GM21423 (cell line): ENCODE results near the gene COA1.
"Not testable (repeated sequence)": the region's sequence is repeated elsewhere in the genome, so short reads cannot be mapped to it uniquely, and the experiment has no call there.

Source experiments
- ATAC-seq: cut with Tn5 transposase; IDR thresholded peaks from one replicate; pipeline ENCODE4 v1.9.1; 2021; ENCODE audit warnings: mild to moderate bottlenecking, moderate library complexity; ENCODE audit not compliant: unreplicated experiment

COA1 gene

GRCh38 chr7:43609097-43609496 lies 120.2 kb downstream of the COA1 start:
- ATAC-seq: no peak

GRCh38 chr7:43604251-43604650 lies 125.1 kb downstream of the COA1 start:
- ATAC-seq: no peak

- no peak for ATAC-seq
Observed at GRCh38 chr7:43602256-43602655, 127.1 kb downstream of the COA1 start.

GRCh38 chr7:43600056-43600455 lies 129.3 kb downstream of the COA1 start:
- no peak for ATAC-seq

- ATAC-seq: not testable (repeated sequence)
Observed at GRCh38 chr7:43596426-43596825, 132.9 kb downstream of the COA1 start.

- no peak for ATAC-seq
Observed at GRCh38 chr7:43594020-43594419, 135.3 kb downstream of the COA1 start.

GRCh38 chr7:43593010-43593409 lies 136.3 kb downstream of the COA1 start:
- no peak for ATAC-seq

GRCh38 chr7:43592326-43592725 lies 137.0 kb downstream of the COA1 start:
- no peak for ATAC-seq

- no peak for ATAC-seq
Observed at GRCh38 chr7:43591558-43592180, 137.7 kb downstream of the COA1 start.

- peak; percentile 66 for ATAC-seq
Observed at GRCh38 chr7:43590862-43591557, 138.3 kb downstream of the COA1 start.

GRCh38 chr7:43589728-43590127 lies 139.6 kb downstream of the COA1 start:
- ATAC-seq: no peak
